ENCODE results near the gene ERBB4.
A peak's percentile ranks its signal among the peaks of the same experiment; 100 is the strongest.
"Not testable (repeated sequence)": the region's sequence is repeated elsewhere in the genome, so short reads cannot be mapped to it uniquely, and the experiment has no call there.

ERBB4 gene

GRCh38 chr2:212135739-212136138 lies 402.9 kb downstream of the ERBB4 start:
- DNase-seq, result no peak

- no peak for DNase-seq
These were observed 405.3 kb downstream of the ERBB4 start for GRCh38 chr2:212133337-212133736.

GRCh38 chr2:212124598-212124997 lies 414.0 kb downstream of the ERBB4 start:
- no peak for DNase-seq

GRCh38 chr2:212119591-212119990 lies 419.0 kb downstream of the ERBB4 start:
- no peak for DNase-seq

GRCh38 chr2:212117926-212118325 lies 420.7 kb downstream of the ERBB4 start:
- no peak for DNase-seq

- no peak for DNase-seq
These were observed 424.1 kb downstream of the ERBB4 start for GRCh38 chr2:212114489-212114888.

GRCh38 chr2:212112401-212112800 lies 426.2 kb downstream of the ERBB4 start:
- DNase-seq, result no peak

GRCh38 chr2:212109792-212110680 lies 428.6 kb downstream of the ERBB4 start:
- no peak for DNase-seq

GRCh38 chr2:212109217-212109616 lies 429.4 kb downstream of the ERBB4 start:
- no peak for DNase-seq

GRCh38 chr2:212107989-212108388 lies 430.6 kb downstream of the ERBB4 start:
- no peak for DNase-seq

- DNase-seq, result no peak
These were observed 431.6 kb downstream of the ERBB4 start for GRCh38 chr2:212107014-212107413.

GRCh38 chr2:212106536-212106935 lies 432.1 kb downstream of the ERBB4 start:
- not testable (repeated sequence) for DNase-seq

- DNase-seq, result no peak
These were observed 438.9 kb downstream of the ERBB4 start for GRCh38 chr2:212099658-212100057.

GRCh38 chr2:212098966-212099365 lies 439.6 kb downstream of the ERBB4 start:
- DNase-seq, result no peak

GRCh38 chr2:212097001-212097400 lies 441.6 kb downstream of the ERBB4 start:
- DNase-seq, result no peak

GRCh38 chr2:212089873-212090272 lies 448.7 kb downstream of the ERBB4 start:
- DNase-seq, result no peak

- DNase-seq, result no peak
These were observed 450.2 kb downstream of the ERBB4 start for GRCh38 chr2:212088353-212088752.

GRCh38 chr2:212083492-212083891 lies 455.1 kb downstream of the ERBB4 start:
- no peak for DNase-seq

- DNase-seq, result no peak
These were observed 460.5 kb downstream of the ERBB4 start for GRCh38 chr2:212078103-212078502.

GRCh38 chr2:212076456-212076855 lies 462.1 kb downstream of the ERBB4 start:
- no peak for DNase-seq

- no peak for DNase-seq
These were observed 465.2 kb downstream of the ERBB4 start for GRCh38 chr2:212073360-212073759.

GRCh38 chr2:212066546-212066945 lies 472.1 kb downstream of the ERBB4 start:
- no peak for DNase-seq

- no peak for DNase-seq
These were observed 474.3 kb downstream of the ERBB4 start for GRCh38 chr2:212064318-212064717.

- peak; percentile 87 for DNase-seq
These were observed 486.0 kb downstream of the ERBB4 start for GRCh38 chr2:212052412-212053159.

Measured in fibroblast of skin of back (primary cell).